ENCODE results near the gene TP63.
A peak's percentile ranks its signal among the peaks of the same experiment; 100 is the strongest.

The TP63 gene

DNA sequence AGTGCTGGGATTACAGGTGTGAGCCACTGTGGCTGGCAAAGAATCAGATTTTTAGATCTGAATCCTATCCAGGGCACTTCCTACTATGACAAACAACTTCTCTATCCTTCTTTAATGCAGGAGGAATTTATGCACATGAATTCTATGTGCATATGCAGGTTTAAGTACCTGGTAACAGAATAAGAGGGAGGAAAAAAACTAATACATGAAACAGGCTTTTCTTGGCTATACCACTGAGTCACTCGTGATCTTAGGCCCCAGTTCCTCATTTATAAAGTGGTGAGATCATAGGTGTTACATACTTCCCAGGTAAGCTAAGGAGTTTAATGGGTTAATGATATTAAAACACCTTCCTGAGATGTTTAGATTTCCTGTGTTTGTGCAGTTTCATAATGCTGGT is 108.2 kb downstream of the TP63 start:
- TF ChIP-seq GABPA (IDR thresholded peaks at IDR 0.05; ENCODE audit: low read depth), result no peak
- TF ChIP-seq, protein P1, sequence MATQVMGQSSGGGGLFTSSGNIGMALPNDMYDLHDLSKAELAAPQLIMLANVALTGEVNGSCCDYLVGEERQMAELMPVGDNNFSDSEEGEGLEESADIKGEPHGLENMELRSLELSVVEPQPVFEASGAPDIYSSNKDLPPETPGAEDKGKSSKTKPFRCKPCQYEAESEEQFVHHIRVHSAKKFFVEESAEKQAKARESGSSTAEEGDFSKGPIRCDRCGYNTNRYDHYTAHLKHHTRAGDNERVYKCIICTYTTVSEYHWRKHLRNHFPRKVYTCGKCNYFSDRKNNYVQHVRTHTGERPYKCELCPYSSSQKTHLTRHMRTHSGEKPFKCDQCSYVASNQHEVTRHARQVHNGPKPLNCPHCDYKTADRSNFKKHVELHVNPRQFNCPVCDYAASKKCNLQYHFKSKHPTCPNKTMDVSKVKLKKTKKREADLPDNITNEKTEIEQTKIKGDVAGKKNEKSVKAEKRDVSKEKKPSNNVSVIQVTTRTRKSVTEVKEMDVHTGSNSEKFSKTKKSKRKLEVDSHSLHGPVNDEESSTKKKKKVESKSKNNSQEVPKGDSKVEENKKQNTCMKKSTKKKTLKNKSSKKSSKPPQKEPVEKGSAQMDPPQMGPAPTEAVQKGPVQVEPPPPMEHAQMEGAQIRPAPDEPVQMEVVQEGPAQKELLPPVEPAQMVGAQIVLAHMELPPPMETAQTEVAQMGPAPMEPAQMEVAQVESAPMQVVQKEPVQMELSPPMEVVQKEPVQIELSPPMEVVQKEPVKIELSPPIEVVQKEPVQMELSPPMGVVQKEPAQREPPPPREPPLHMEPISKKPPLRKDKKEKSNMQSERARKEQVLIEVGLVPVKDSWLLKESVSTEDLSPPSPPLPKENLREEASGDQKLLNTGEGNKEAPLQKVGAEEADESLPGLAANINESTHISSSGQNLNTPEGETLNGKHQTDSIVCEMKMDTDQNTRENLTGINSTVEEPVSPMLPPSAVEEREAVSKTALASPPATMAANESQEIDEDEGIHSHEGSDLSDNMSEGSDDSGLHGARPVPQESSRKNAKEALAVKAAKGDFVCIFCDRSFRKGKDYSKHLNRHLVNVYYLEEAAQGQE (IDR thresholded peaks at IDR 0.05; ENCODE audit: insufficient replicate concordance, low read depth), result no peak
- peak; percentile 20; the same call in 1 of the 2 replicates for TF ChIP-seq SPI1 (IDR thresholded peaks at IDR 0.05; ENCODE audit: borderline replicate concordance, low read depth)
- Histone ChIP-seq H3K4me3 (replicated peaks; ENCODE audit: insufficient read depth, low read length) (no peak overlapping the region), H3K27me3 (ENCODE audit: insufficient read depth, poor library complexity, severe bottlenecking) (no peaks in the 10 kb centered on the region), H3K27ac (replicated peaks) (no peak overlapping the region)
- no peak for DNase-seq (ENCODE audit: low read depth in 1 of 2, low spot score in 1 of 2)

DNA sequence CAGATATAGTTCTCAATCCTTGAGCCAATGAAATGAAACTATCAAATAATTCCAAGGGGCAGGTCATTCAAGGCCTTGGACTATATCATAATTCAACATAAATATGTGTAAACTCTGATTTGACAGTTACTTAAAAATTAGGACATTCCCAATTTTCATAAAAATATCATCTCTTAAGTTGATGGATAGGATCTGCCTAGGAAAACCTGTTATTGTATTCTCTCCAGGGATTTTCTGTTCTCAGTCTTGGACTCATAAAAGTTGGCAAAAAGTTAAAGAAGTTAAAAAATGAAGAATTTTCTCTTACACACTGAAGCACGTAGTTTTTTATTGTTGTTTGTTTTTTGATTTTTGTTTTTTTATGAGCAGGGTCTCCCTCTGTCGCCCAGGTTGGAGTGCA is 109.0 kb downstream of the TP63 start:
- TF ChIP-seq GABPA (IDR thresholded peaks at IDR 0.05; ENCODE audit: low read depth) (no peak), SPI1 (IDR thresholded peaks at IDR 0.05; ENCODE audit: borderline replicate concordance, low read depth) (no peak), POLR2AphosphoS5 (IDR thresholded peaks at IDR 0.05; ENCODE audit: low read depth) (no peak)
- TF ChIP-seq, protein P2, sequence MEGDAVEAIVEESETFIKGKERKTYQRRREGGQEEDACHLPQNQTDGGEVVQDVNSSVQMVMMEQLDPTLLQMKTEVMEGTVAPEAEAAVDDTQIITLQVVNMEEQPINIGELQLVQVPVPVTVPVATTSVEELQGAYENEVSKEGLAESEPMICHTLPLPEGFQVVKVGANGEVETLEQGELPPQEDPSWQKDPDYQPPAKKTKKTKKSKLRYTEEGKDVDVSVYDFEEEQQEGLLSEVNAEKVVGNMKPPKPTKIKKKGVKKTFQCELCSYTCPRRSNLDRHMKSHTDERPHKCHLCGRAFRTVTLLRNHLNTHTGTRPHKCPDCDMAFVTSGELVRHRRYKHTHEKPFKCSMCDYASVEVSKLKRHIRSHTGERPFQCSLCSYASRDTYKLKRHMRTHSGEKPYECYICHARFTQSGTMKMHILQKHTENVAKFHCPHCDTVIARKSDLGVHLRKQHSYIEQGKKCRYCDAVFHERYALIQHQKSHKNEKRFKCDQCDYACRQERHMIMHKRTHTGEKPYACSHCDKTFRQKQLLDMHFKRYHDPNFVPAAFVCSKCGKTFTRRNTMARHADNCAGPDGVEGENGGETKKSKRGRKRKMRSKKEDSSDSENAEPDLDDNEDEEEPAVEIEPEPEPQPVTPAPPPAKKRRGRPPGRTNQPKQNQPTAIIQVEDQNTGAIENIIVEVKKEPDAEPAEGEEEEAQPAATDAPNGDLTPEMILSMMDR (IDR thresholded peaks at IDR 0.05; ENCODE audit: insufficient read depth, low read length), result no peak
- TF ChIP-seq, protein P1 (IDR thresholded peaks at IDR 0.05; ENCODE audit: insufficient replicate concordance, low read depth), result no peak
- no peak overlapping the region for H3K27ac ChIP-seq (replicated peaks)
- H3K4me3 ChIP-seq (replicated peaks; ENCODE audit: insufficient read depth, low read length), result no peak overlapping the region
- no peak for DNase-seq (ENCODE audit: low read depth in 1 of 2, low spot score in 1 of 2)
- no peaks in the 10 kb centered on the region for H3K27me3 ChIP-seq (ENCODE audit: insufficient read depth, poor library complexity, severe bottlenecking)

DNA sequence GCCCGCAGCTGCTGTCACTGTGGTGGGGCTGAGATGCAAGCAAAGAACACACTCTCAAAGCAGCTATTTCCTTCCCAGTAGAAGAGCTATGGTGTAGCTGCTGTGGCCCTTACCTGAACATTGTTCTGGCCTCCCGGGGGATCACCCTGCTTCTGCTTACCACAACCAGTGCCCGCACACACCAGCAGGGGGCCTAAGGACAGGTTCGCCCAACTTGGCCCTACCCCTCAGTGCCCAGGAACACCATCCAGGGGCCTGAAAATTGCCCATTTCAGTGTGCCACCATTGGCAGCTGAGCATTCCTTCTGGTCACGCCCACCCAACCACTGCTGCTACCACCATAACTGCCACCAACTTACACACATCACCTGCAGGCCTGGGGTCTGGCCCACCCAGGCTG is 113.0 kb downstream of the TP63 start:
- Histone ChIP-seq H3K4me3 (replicated peaks; ENCODE audit: insufficient read depth, low read length) (no peak overlapping the region), H3K27me3 (ENCODE audit: insufficient read depth, poor library complexity, severe bottlenecking) (no peaks in the 10 kb centered on the region), H3K27ac (replicated peaks) (no peak overlapping the region)
- no peak for TF ChIP-seq POLR2AphosphoS5 (IDR thresholded peaks at IDR 0.05; ENCODE audit: low read depth)
- TF ChIP-seq, protein P1 (IDR thresholded peaks at IDR 0.05; ENCODE audit: insufficient replicate concordance, low read depth), result no peak
- TF ChIP-seq SPI1 (IDR thresholded peaks at IDR 0.05; ENCODE audit: borderline replicate concordance, low read depth), result no peak
- no peak for TF ChIP-seq GABPA (IDR thresholded peaks at IDR 0.05; ENCODE audit: low read depth)
- TF ChIP-seq, protein P2 (IDR thresholded peaks at IDR 0.05; ENCODE audit: insufficient read depth, low read length), result no peak
- DNase-seq (ENCODE audit: low read depth in 1 of 2, low spot score in 1 of 2), result no peak
